ENCODE measurements around the gene CNTNAP2.

DNA sequence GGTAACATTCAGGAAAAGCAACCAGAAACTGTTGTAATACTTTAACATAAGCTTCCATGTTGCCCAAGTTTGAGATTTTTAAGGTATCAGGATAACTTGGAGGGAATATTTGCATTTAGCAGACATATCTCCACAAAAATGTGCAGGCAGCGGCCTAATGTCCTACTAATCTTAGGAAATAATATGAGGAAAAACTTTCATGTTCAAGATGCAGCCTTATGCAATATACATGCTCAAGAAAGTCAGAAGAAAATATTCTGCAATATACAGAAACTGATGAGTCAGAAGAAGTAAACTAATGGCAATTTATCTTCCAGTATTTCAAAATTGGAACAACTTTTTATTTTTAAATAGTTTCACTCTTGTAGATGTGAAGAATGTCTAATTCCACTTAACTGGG, 2010.8 kb downstream of the CNTNAP2 start:
- TF ChIP-seq POLR2A (IDR thresholded peaks at IDR 0.05; ENCODE audit: low read length) (no peak), GATA1 (IDR thresholded peaks at IDR 0.05; ENCODE audit: low read depth, low read length) (no peak)
